ENCODE measurements around the gene NELL1. TPM values are rescaled to one million over a fixed set of nuclear protein-coding genes. Genes with fewer than 3 reads are reported as not detected.

NELL1 gene
- total RNA-seq, 2 donors from 2014 or later, result 1.8 to 10.3 TPM

DNA sequence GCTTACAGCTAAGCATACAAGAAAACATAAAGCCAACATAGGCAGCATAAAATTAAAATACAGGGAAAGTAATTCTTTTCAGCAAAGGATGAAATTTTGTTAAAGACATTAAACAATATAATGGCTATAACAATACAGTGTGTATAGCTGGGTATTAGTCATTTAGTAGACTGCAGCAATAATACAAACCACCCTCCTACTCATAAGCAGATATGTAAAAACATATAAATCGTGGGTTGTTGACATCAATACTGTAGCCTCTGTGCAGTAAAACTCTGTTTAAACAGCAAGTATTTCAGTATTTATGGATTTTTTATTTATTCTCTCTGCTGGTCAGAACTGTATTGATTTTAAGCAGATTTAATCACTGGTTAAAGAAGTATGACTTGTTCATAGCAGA is 884.4 kb downstream of the NELL1 start:
- no peaks in the 10 kb centered on the region for H3K9me3 ChIP-seq
- DNase-seq (ENCODE audit: low spot score), result no peak
- no peak overlapping the region for H3K4me3 ChIP-seq
- TF ChIP-seq POLR2A (IDR thresholded peaks at IDR 0.05) (no peak), POLR2AphosphoS5 (IDR thresholded peaks at IDR 0.05) (no peak)
- TF ChIP-seq, protein P1, sequence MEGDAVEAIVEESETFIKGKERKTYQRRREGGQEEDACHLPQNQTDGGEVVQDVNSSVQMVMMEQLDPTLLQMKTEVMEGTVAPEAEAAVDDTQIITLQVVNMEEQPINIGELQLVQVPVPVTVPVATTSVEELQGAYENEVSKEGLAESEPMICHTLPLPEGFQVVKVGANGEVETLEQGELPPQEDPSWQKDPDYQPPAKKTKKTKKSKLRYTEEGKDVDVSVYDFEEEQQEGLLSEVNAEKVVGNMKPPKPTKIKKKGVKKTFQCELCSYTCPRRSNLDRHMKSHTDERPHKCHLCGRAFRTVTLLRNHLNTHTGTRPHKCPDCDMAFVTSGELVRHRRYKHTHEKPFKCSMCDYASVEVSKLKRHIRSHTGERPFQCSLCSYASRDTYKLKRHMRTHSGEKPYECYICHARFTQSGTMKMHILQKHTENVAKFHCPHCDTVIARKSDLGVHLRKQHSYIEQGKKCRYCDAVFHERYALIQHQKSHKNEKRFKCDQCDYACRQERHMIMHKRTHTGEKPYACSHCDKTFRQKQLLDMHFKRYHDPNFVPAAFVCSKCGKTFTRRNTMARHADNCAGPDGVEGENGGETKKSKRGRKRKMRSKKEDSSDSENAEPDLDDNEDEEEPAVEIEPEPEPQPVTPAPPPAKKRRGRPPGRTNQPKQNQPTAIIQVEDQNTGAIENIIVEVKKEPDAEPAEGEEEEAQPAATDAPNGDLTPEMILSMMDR (IDR thresholded peaks at IDR 0.05), result no peak
- no peak overlapping the region for H3K27ac ChIP-seq
- H3K36me3 ChIP-seq, result no peaks in the 10 kb centered on the region
- no peaks in the 10 kb centered on the region for H3K27me3 ChIP-seq (replicated peaks; ENCODE audit: insufficient read depth)
- H3K4me1 ChIP-seq (replicated peaks), result peaks cover 8% of the 10 kb centered on the region
- WGBS, result 24% methylated on average over 1 of the region's 1 CpG
- intact Hi-C loops (cut with DNase I), result no loop called here

DNA sequence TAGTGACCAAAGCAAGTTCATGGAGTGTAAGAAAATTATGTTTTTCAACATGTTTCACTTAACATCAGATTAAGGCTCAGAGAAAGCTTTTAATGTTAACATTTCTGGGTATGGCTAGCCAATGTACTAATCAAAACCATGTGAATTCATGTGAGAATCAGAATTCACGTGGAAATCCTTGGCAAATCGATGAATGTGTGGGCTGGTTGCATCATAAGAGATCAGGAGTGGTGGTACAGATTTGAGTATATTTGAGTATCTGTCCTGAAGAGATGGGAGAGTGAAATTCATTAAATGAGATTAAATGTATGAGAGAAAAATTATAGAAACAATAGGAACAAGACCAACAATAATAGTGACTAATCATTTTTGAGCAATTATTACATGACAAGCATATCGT is 884.9 kb downstream of the NELL1 start:
- H3K27me3 ChIP-seq (replicated peaks; ENCODE audit: insufficient read depth), result no peaks in the 10 kb centered on the region
- no peak for DNase-seq (ENCODE audit: low spot score)
- no peaks in the 10 kb centered on the region for H3K36me3 ChIP-seq
- no peak overlapping the region for H3K27ac ChIP-seq
- 77% methylated on average over 3 of the region's 3 CpGs for WGBS
- H3K4me1 ChIP-seq (replicated peaks), result peaks cover 8% of the 10 kb centered on the region
- intact Hi-C loops (cut with DNase I), result no loop called here
- no peaks in the 10 kb centered on the region for H3K9me3 ChIP-seq
- no peak overlapping the region for H3K4me3 ChIP-seq
- TF ChIP-seq POLR2A (IDR thresholded peaks at IDR 0.05) (no peak), POLR2AphosphoS5 (IDR thresholded peaks at IDR 0.05) (no peak)
- TF ChIP-seq, protein P1 (IDR thresholded peaks at IDR 0.05), result no peak

DNA sequence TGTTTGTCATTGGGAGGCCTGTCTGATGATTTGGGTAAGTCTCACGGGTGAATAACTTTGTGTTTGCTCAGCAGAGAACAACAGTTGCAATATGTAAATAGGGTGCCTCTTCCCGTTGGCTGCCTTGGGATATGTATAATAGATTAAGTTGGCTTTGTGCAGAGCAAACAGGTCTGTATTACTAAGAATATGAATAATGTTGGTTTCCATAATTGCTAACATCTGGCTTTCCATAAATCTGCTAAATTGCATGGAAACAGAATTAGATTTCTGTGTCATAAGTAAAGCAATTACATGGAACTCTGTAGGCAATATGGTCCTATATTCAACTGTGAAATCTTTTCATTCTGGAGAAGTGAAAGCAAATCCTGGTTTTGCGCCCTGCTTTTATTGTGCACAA is 887.5 kb downstream of the NELL1 start:
- TF ChIP-seq, protein P1 (IDR thresholded peaks at IDR 0.05), result no peak
- TF ChIP-seq POLR2AphosphoS5 (IDR thresholded peaks at IDR 0.05) (no peak), POLR2A (IDR thresholded peaks at IDR 0.05) (no peak)
- Histone ChIP-seq H3K27ac (no peak overlapping the region), H3K27me3 (replicated peaks; ENCODE audit: insufficient read depth) (no peaks in the 10 kb centered on the region), H3K4me3 (no peak overlapping the region), H3K4me1 (replicated peaks) (peaks cover 8% of the 10 kb centered on the region), H3K9me3 (no peaks in the 10 kb centered on the region), H3K36me3 (no peaks in the 10 kb centered on the region)
- WGBS, result 53% methylated on average over 3 of the region's 3 CpGs
- intact Hi-C loops (cut with DNase I), result no loop called here
- DNase-seq (ENCODE audit: low spot score), result no peak

DNA sequence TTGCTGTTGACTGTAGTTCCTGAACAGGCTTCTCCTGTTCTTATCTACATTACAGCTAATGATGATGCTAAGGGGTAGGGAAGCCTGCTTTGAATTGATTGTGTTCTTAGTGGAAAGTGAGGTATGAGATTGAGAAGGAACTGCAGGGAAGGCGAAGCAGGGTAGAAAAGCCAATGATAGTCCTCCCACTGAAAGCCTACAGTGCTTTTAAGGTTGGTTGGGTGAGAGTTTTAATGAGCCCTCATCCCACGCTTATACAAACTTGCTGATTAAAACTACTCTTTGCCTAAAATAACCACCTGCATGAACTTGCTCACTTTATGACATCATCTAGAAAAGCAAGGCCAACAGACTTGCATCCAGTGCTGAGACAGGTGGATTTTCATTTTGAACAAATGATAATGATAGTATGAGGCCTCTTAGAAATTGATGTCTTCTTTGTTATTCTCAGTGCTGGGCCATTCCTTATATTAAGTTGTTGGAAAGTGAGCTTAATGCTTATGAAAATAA is 891.1 kb downstream of the NELL1 start:
- no peak for DNase-seq (ENCODE audit: low spot score)
- Histone ChIP-seq H3K27ac (no peak overlapping the region), H3K4me3 (no peak overlapping the region), H3K36me3 (no peaks in the 10 kb centered on the region), H3K9me3 (no peaks in the 10 kb centered on the region), H3K27me3 (replicated peaks; ENCODE audit: insufficient read depth) (no peaks in the 10 kb centered on the region), H3K4me1 (replicated peaks) (no peaks in the 10 kb centered on the region)
- TF ChIP-seq, protein P1 (IDR thresholded peaks at IDR 0.05), result no peak
- TF ChIP-seq POLR2AphosphoS5 (IDR thresholded peaks at IDR 0.05) (no peak), POLR2A (IDR thresholded peaks at IDR 0.05) (no peak)
- intact Hi-C loops (cut with DNase I), result no loop called here
- 71% methylated on average over 2 of the region's 2 CpGs for WGBS

DNA sequence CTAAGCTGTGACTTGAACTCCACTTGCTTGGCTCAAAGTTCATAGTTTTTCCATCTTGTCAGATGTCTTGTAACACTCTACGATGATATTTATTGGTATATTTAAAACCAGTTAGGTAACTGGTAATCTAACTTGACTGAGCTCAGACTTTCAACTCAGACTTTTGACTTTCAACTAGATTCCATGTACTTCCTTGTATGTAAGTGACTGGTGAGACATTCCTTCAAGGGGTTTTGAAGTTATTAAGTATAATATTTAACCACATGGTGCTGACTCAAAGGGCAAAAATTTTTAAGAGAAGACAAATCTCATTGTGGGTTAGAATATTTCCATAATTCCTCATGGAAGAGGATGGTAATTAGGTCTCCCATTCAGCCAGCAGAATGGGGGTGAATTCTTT is 892.2 kb downstream of the NELL1 start:
- TF ChIP-seq POLR2AphosphoS5 (IDR thresholded peaks at IDR 0.05) (no peak), POLR2A (IDR thresholded peaks at IDR 0.05) (no peak)
- TF ChIP-seq, protein P1 (IDR thresholded peaks at IDR 0.05), result no peak
- Histone ChIP-seq H3K27me3 (replicated peaks; ENCODE audit: insufficient read depth) (no peaks in the 10 kb centered on the region), H3K36me3 (no peaks in the 10 kb centered on the region), H3K27ac (no peak overlapping the region), H3K4me3 (no peak overlapping the region), H3K4me1 (replicated peaks) (no peaks in the 10 kb centered on the region), H3K9me3 (no peaks in the 10 kb centered on the region)
- intact Hi-C loops (cut with DNase I), result no loop called here
- no peak for DNase-seq (ENCODE audit: low spot score)
- WGBS, result 28% methylated on average over 1 of the region's 1 CpG

Measured in prostate gland (tissue), 2 donors.